PC-3 (cell line): Measurements from ENCODE around the gene NSUN4. TPM values are rescaled to one million over a fixed set of nuclear protein-coding genes. Genes with fewer than 3 reads are reported as not detected.
"Not testable (repeated sequence)": the region's sequence is repeated elsewhere in the genome, so short reads cannot be mapped to it uniquely, and the experiment has no call there.

Experiments used
- ATAC-seq: fragments of 200-7000 bp; cut with Tn5 transposase; 2 replicates; pipeline ENCODE4 v1.9.1; 2020; ENCODE audit warnings: mild to moderate bottlenecking, moderate library complexity
- BruUV-seq: library from RNA; stranded (reverse); fragments of 400-500 nt; replicated peaks from 2 replicates; lab custom pipeline; 2021; lab: Mats Ljungman, UMichigan
- CTCF ChIA-PET: fragments of 300-600 bp; sonication (Branson Sonifier 250); formaldehyde crosslinking; loops from one replicate; lab custom pipeline; 2022; ENCODE audit warnings: antibody characterized with exemption; lab: Charles Lee
- POLR2A ChIA-PET: fragments of 300-600 bp; sonication (Branson Sonifier 250); formaldehyde crosslinking; loops from one replicate; lab custom pipeline; 2022; ENCODE audit warnings: antibody characterized with exemption; ENCODE audit not compliant: unreplicated experiment; lab: Charles Lee
- DNase-seq: peaks from one replicate; pipeline ENCODE4 v3.0.0-alpha.2; 2015
- H2AFZ ChIP-seq: fragments of 300-600 bp; sonication (generic); 2 replicates; pipeline ENCODE4 v1.6.0; 2016; ENCODE audit warnings: antibody characterized with exemption, low read length
- H3F3A ChIP-seq: fragments of 300-600 bp; sonication (generic); one replicate; pipeline ENCODE4 v1.6.0; 2017; ENCODE audit warnings: antibody characterized with exemption, low read length, control low read depth, mild to moderate bottlenecking; ENCODE audit not compliant: unreplicated experiment
- H3K27ac ChIP-seq: fragments of 300-600 bp; sonication (generic); 2 replicates; pipeline ENCODE4 v1.5.1; 2016; ENCODE audit warnings: mild to moderate bottlenecking, low read length
- H3K27me3 ChIP-seq: fragments of 300-600 bp; sonication (generic); 2 replicates; pipeline ENCODE4 v1.6.1; 2016; ENCODE audit warnings: low read length, mixed read lengths
- H3K36me3 ChIP-seq: fragments of 300-600 bp; sonication (generic); 2 replicates; pipeline ENCODE4 v1.6.1; 2016; ENCODE audit warnings: low read depth, mixed run types, low read length, mixed read lengths
- H3K4me1 ChIP-seq: fragments of 300-600 bp; sonication (generic); 2 replicates; pipeline ENCODE4 v1.5.1; 2016; ENCODE audit warnings: low read length; ENCODE audit not compliant: insufficient read depth
- H3K4me2 ChIP-seq: fragments of 300-600 bp; sonication (generic); 2 replicates; pipeline ENCODE4 v1.6.0; 2016; ENCODE audit warnings: low read length
- H3K4me3 ChIP-seq: fragments of 300-600 bp; sonication (generic); 2 replicates; pipeline ENCODE4 v1.5.1; 2016; ENCODE audit warnings: mild to moderate bottlenecking, low read length, mixed read lengths
- H3K79me2 ChIP-seq: fragments of 300-600 bp; sonication (generic); 2 replicates; pipeline ENCODE4 v1.6.1; 2017; ENCODE audit warnings: low read length, mixed read lengths
- H3K9ac ChIP-seq: fragments of 300-600 bp; sonication (generic); 2 replicates; pipeline ENCODE4 v1.6.0; 2016; ENCODE audit warnings: mild to moderate bottlenecking, low read length
- H3K9me2 ChIP-seq: fragments of 300-600 bp; sonication (generic); replicated peaks from 2 replicates; pipeline ENCODE4 v1.6.1; 2016; ENCODE audit warnings: mixed run types, low read length, mixed read lengths
- H3K9me3 ChIP-seq: fragments of 300-600 bp; sonication (generic); 2 replicates; pipeline ENCODE4 v1.6.1; 2016; ENCODE audit warnings: low read length, mixed read lengths
- H4K20me1 ChIP-seq: fragments of 300-600 bp; sonication (generic); 2 replicates; pipeline ENCODE4 v1.6.1; 2016; ENCODE audit warnings: low read length, mixed read lengths
- CTCF ChIP-seq: fragments of 300-600 bp; sonication (generic); conservative IDR thresholded peaks from 2 replicates; pipeline ENCODE4 v1.5.1; 2017; ENCODE audit warnings: antibody characterized with exemption, low read depth, mild to moderate bottlenecking, low read length
- EZH2 ChIP-seq: fragments of 300-600 bp; sonication (generic); IDR thresholded peaks from one replicate; pipeline ENCODE4 v1.6.1; 2017; ENCODE audit warnings: antibody characterized with exemption, mild to moderate bottlenecking, low read length; ENCODE audit not compliant: unreplicated experiment
- EZH2phosphoT487 ChIP-seq: fragments of 300-600 bp; sonication (generic); IDR thresholded peaks from 2 replicates; pipeline ENCODE4 v1.6.1; 2018; ENCODE audit warnings: mild to moderate bottlenecking, antibody characterized with exemption, low read length, borderline replicate concordance
- intact Hi-C: fragments of 100-400 bp; cut with micrococcal nuclease; formaldehyde crosslinking; loops from 2 replicates; pipeline ENCODE4 v1.9.0; 2023
- total RNA-seq: library from RNA; depleted of rRNA; stranded (reverse); fragments of >200 nt; gene quantifications from 2 replicates; pipeline ENCODE4 v1.2.3, GENCODE V29; 2014

Gene NSUN4
- total RNA-seq, 1 experiment from 2014 or later = 16.8 TPM

GRCh38 chr1:46344481-46344880 is 3.9 kb downstream of the NSUN4 start:
- Histone ChIP-seq H3K4me1 (peaks cover 18% of the 10 kb centered on the region), H3F3A (no peaks in the 10 kb centered on the region), H3K9me2 (no peaks in the 10 kb centered on the region), H3K36me3 (peaks cover 25% of the 10 kb centered on the region), H4K20me1 (no peaks in the 10 kb centered on the region), H3K4me3 (no peak overlapping the region), H3K79me2 (peaks cover 39% of the 10 kb centered on the region), H3K9me3 (no peaks in the 10 kb centered on the region), H3K9ac (no peak overlapping the region), H3K27me3 (no peaks in the 10 kb centered on the region), H3K4me2 (no peak overlapping the region), H3K27ac (no peak overlapping the region), H2AFZ (no peak overlapping the region)
- intact Hi-C loops = no loop called here
- TF ChIP-seq EZH2phosphoT487 (no peak), CTCF (no peak), EZH2 (no peak)
- BruUV-seq = no TSS peak
- no peak for DNase-seq
- POLR2A ChIA-PET = no interaction called here
- CTCF ChIA-PET = no interaction called here
- no peak for ATAC-seq

- no peak overlapping the region for H3K4me2 ChIP-seq
- H3K4me1 ChIP-seq = peaks cover 16% of the 10 kb centered on the region
- TF ChIP-seq CTCF = no peak
- TF ChIP-seq EZH2phosphoT487 = no peak
- no peak for TF ChIP-seq EZH2
- H3K9me2 ChIP-seq = no peaks in the 10 kb centered on the region
- no peak overlapping the region for H3K9ac ChIP-seq
- no peaks in the 10 kb centered on the region for H3K9me3 ChIP-seq
- ATAC-seq = no peak
- no peaks in the 10 kb centered on the region for H3F3A ChIP-seq
- CTCF ChIA-PET = interaction anchor here (0.6 kb wide), 2 partner anchors 12 to 99 kb away, joined by 3 to 5 read pairs; no protein-coding TSS in a partner anchor
- peaks cover 33% of the 10 kb centered on the region for H3K36me3 ChIP-seq
- no peak overlapping the region for H3K4me3 ChIP-seq
- H3K79me2 ChIP-seq = peaks cover 40% of the 10 kb centered on the region
- no peak for DNase-seq
- H3K27me3 ChIP-seq = no peaks in the 10 kb centered on the region
- POLR2A ChIA-PET = no interaction called here
- no peak overlapping the region for H2AFZ ChIP-seq
- no peak overlapping the region for H3K27ac ChIP-seq
- no peaks in the 10 kb centered on the region for H4K20me1 ChIP-seq
- intact Hi-C loops = no loop called here
- BruUV-seq = no TSS peak
These were observed 4.7 kb downstream of the NSUN4 start for GRCh38 chr1:46345281-46345680.

GRCh38 chr1:46352363-46352762 is 11.8 kb downstream of the NSUN4 start:
- POLR2A ChIA-PET = no interaction called here
- H3K27ac ChIP-seq = no peak overlapping the region

DNA sequence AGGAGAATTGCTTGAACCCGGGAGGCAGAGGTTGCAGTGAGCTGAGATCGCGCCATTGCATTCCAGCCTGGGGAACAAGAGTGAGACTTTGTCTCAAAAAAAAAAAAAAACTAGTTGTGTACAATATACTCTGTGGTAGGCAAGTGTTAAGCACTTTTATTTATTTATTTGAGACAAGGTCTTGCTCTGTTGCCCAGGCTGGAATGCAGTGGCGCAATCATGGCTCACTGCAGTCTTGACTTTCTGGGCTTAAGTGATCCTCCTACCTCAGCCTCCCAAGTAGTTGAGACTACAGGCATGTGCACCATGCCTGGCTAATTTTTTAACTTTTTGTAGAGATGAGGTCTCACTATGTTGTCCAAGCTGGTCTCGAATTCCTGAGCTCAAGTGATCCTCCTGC is 15.3 kb downstream of the NSUN4 start:
- DNase-seq, H3K9ac ChIP-seq, H3K27me3 ChIP-seq, H3K9me3 ChIP-seq, BruUV-seq, intact Hi-C loops, H3K4me3 ChIP-seq, H4K20me1 ChIP-seq, POLR2A ChIA-PET, H3K4me1 ChIP-seq, ATAC-seq, H3K79me2 ChIP-seq, H3K9me2 ChIP-seq, H2AFZ ChIP-seq, H3F3A ChIP-seq, H3K4me2 ChIP-seq, CTCF ChIA-PET, H3K27ac ChIP-seq: not testable (repeated sequence)
- peaks cover 28% of the 10 kb centered on the region; the same call in 1 of the 2 replicates for H3K36me3 ChIP-seq

More at GRCh38 chr1:46352363-46352762, 11.8 kb downstream of the NSUN4 start:
- Histone ChIP-seq H4K20me1 (no peaks in the 10 kb centered on the region), H3K9me3 (no peaks in the 10 kb centered on the region), H3K36me3 (peaks cover 38% of the 10 kb centered on the region), H2AFZ (no peak overlapping the region), H3K4me2 (no peak overlapping the region), H3K4me1 (0 out of 2 replicates have a peak, but pooled peaks cover 5% of the 10 kb centered on the region), H3K9ac (no peak overlapping the region), H3K9me2 (no peaks in the 10 kb centered on the region), H3F3A (no peaks in the 10 kb centered on the region), H3K4me3 (no peak overlapping the region), H3K79me2 (peaks cover 4% of the 10 kb centered on the region; the same call in 1 of the 2 replicates), H3K27me3 (no peaks in the 10 kb centered on the region)
- BruUV-seq = no TSS peak
- CTCF ChIA-PET = no interaction called here
- TF ChIP-seq CTCF = no peak
- no peak for TF ChIP-seq EZH2
- TF ChIP-seq EZH2phosphoT487 = no peak
- DNase-seq (no peak), ATAC-seq (no peak)
- intact Hi-C loops = no loop called here
